PC-9 (cell line): ENCODE measurements around the gene SH3BP4.

ENCODE experiments used
- EZH2 ChIP-seq: fragments of 200-600 bp; sonication (generic); IDR thresholded peaks from 2 replicates; pipeline ENCODE4 v1.8.0; 2017; ENCODE audit warnings: antibody characterized with exemption, low read depth
- TF ChIP-seq, protein P1 (sequence below): fragments of 200-600 bp; sonication (generic); conservative IDR thresholded peaks from 2 replicates; pipeline ENCODE4 v1.6.1; 2017; ENCODE audit warnings: mixed run types, antibody characterized with exemption, mild to moderate bottlenecking, moderate library complexity

DNA sequence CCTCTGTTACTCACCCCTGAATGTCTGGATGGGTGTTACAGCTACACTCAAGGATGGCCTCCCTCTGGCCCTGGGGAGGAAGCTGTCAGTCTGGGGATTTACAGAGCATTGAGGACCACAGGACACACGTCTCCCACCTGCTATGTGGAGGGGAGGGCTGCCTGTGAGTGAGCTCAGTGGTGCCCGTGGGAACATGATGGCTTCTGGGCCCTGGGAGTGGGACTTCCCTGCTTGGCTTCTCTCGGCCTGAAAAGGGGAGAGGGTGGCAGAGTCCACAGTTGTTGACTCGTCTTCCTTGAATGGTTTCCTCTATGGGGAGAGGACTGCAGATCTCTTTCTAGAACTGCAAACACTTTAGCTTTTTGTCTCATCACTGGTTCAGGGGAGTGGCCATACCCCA lies 79.1 kb downstream of the SH3BP4 start:
- TF ChIP-seq, protein P1, sequence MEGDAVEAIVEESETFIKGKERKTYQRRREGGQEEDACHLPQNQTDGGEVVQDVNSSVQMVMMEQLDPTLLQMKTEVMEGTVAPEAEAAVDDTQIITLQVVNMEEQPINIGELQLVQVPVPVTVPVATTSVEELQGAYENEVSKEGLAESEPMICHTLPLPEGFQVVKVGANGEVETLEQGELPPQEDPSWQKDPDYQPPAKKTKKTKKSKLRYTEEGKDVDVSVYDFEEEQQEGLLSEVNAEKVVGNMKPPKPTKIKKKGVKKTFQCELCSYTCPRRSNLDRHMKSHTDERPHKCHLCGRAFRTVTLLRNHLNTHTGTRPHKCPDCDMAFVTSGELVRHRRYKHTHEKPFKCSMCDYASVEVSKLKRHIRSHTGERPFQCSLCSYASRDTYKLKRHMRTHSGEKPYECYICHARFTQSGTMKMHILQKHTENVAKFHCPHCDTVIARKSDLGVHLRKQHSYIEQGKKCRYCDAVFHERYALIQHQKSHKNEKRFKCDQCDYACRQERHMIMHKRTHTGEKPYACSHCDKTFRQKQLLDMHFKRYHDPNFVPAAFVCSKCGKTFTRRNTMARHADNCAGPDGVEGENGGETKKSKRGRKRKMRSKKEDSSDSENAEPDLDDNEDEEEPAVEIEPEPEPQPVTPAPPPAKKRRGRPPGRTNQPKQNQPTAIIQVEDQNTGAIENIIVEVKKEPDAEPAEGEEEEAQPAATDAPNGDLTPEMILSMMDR: no peak
- no peak for TF ChIP-seq EZH2
